ENCODE data around the gene SLC16A5. TPM values are rescaled to one million over a fixed set of nuclear protein-coding genes. Genes with fewer than 3 reads are reported as not detected.
A peak's percentile ranks its signal among the peaks of the same experiment; 100 is the strongest.

The SLC16A5 gene
- total and polyA plus RNA-seq, 10 of the 15 experiments (the other 5 are each of a cell fraction or from before 2014, with no cell fraction given): 0.03 to 3.1 (median 0.96) TPM

GRCh38 chr17:75155191-75155601, 67.4 kb downstream of the SLC16A5 start:
- no peak for ATAC-seq
- Histone ChIP-seq H4K20me1 (ENCODE audit: control insufficient read depth, insufficient read depth) (no peaks in the 10 kb centered on the region), H3K27ac (ENCODE audit: control insufficient read depth, insufficient read depth) (peak overlapping the region; percentile 62), H3K79me2 (ENCODE audit: control insufficient read depth, insufficient read depth, low read length) (peaks cover 41% of the 10 kb centered on the region), H3K9ac (ENCODE audit: control insufficient read depth, insufficient read depth, low read length) (0 out of 2 replicates have a peak overlapping the region, but pooled peaks have one; percentile 41), H3K4me2 (ENCODE audit: control insufficient read depth, insufficient read depth) (peak overlapping the region; percentile 91), H3K4me3 (no peak overlapping the region), H3K27me3 (replicated peaks in 1 of 2; ENCODE audit: control insufficient read depth in 2 of 2, insufficient read depth in 2 of 2, low read length in 1 of 2) (no peaks in the 10 kb centered on the region), H3K4me1 (ENCODE audit: control insufficient read depth, insufficient read depth, low read length) (peaks cover 6% of the 10 kb centered on the region), H3K9me3 (replicated peaks; ENCODE audit: control insufficient read depth, insufficient read depth, low read length) (no peaks in the 10 kb centered on the region), H2AFZ (ENCODE audit: control insufficient read depth, low read depth, low read length) (peak overlapping the region; percentile 95), H3K36me3 (ENCODE audit: control insufficient read depth in 2 of 2, insufficient read depth in 2 of 2, low read length in 1 of 2) (no peaks in the 10 kb centered on the region)
- FAIRE-seq: no peak
- ChIA-PET SMC1A (ENCODE audit: uncharacterized antibody, unreplicated experiment) (interaction anchor here (0.7 to 1.5 kb wide), 4 partner anchors 15 to 150 kb away, joined by 3 to 8 read pairs (median 4); no protein-coding TSS in a partner anchor), POLR2A (interaction anchor here (0.6 to 1.1 kb wide), 9 partner anchors 16 to 185 kb away, joined by 3 to 6 read pairs (median 4); no protein-coding TSS in a partner anchor), CTCF (interaction anchor here (0.9 to 1.4 kb wide), 5 partner anchors 15 to 47 kb away, joined by 3 to 9 read pairs (median 4); no protein-coding TSS in a partner anchor), RAD21 (ENCODE audit: unreplicated experiment) (no interaction called here)
- in situ Hi-C loops (cut with MboI) (no loop called here), intact Hi-C loops (cut with micrococcal nuclease; ENCODE audit: unreplicated experiment) (no loop called here)
- no peak for DNase-seq (ENCODE audit: low read depth, low spot score)
- BruUV-seq (replicated peaks): no TSS peak
- WGBS (ENCODE audit: insufficient coverage, insufficient replicate concordance, low lambda C conversion rate, missing lambda C conversion rate): 96% methylated on average over 3 of the region's 3 CpGs
- TF ChIP-seq TAF1 (IDR thresholded peaks at IDR 0.05; ENCODE audit: borderline replicate concordance, low read depth, low read length): no peak
- TF ChIP-seq SMARCA5 (IDR thresholded peaks at IDR 0.05): no peak
- TF ChIP-seq MYB (IDR thresholded peaks at IDR 0.05; ENCODE audit: borderline replicate concordance, low read depth, low read length): no peak
- no peak for TF ChIP-seq NR2C2 (IDR thresholded peaks at IDR 0.05; ENCODE audit: borderline replicate concordance, control insufficient read depth, insufficient read length, low read depth)
- TF ChIP-seq PBX3 (IDR thresholded peaks at IDR 0.05; ENCODE audit: insufficient replicate concordance, low read depth, low read length): no peak
- TF ChIP-seq POLR2AphosphoS2 (IDR thresholded peaks at IDR 0.05; ENCODE audit: low read depth, low read length): no peak
- TF ChIP-seq ZZZ3 (IDR thresholded peaks at IDR 0.05; ENCODE audit: control insufficient read depth, insufficient read length, low read depth): no peak
- TF ChIP-seq MYC (IDR thresholded peaks at IDR 0.05; ENCODE audit: insufficient read depth, insufficient read length, insufficient replicate concordance, low read length, severe bottlenecking): no peak
- TF ChIP-seq MXI1 (IDR thresholded peaks at IDR 0.05; ENCODE audit: low read depth, low read length): no peak
- no peak for TF ChIP-seq MAX (IDR thresholded peaks at IDR 0.05; ENCODE audit: low read depth, low read length)
- TF ChIP-seq ZNF274 (IDR thresholded peaks at IDR 0.05; ENCODE audit: insufficient read depth, insufficient read length): no peak
- no peak for TF ChIP-seq ATF7 (IDR thresholded peaks at IDR 0.05; ENCODE audit: low read depth)
- no peak for TF ChIP-seq FOXM1 (IDR thresholded peaks at IDR 0.05; ENCODE audit: low read depth, low read length)
- TF ChIP-seq RCOR1 (conservative IDR thresholded peaks at IDR 0.05; ENCODE audit: low read depth, low read length): no peak

Small RNA genes lying within 50 kb of the gene (small RNA-seq; reads per million reads assigned to genes)
- gene AC111186.1 (not detected), gene RF00019 (not detected), gene RN7SL573P (not detected)

Other genes with a start within 250 kb of the SLC16A5 start
Only the 7 nearest of the 20 such genes appear.
- 64.3 and 65.6 TPM in 2 replicates for gene MRPL58, start 75.3 kb upstream of the SLC16A5 start, total RNA-seq (2014; rRNA removed)
- 39.5 and 46.3 TPM in 2 replicates for gene MRPL58, start 75.3 kb upstream of the SLC16A5 start, total RNA-seq (2014; rRNA removed; fragmentation: Illumina TruSeq; extraction: Trizol)
- 43.0 and 44.0 TPM in 2 replicates for gene MRPL58, start 75.3 kb upstream of the SLC16A5 start, total RNA-seq (2021)
- gene MRPL58, start 75.3 kb upstream of the SLC16A5 start, polyA plus RNA-seq (2011; rRNA removed): 53.5 and 60.3 TPM in 2 replicates
- gene MRPL58, start 75.3 kb upstream of the SLC16A5 start, polyA plus RNA-seq (2014; fragmentation: Illumina TruSeq; extraction: Trizol): 51.1 and 52.2 TPM in 2 replicates
- 10 to 100 TPM; 23.0 to 43.7 TPM for gene MRPL58, start 75.3 kb upstream of the SLC16A5 start, polyA plus RNA-seq (2014; fragmentation: Nextera tagmentation; extraction: Ambion mirVana)
- gene MRPL58, start 75.3 kb upstream of the SLC16A5 start, polyA plus RNA-seq (2014; rRNA removed): 60.0 and 73.2 TPM in 2 replicates
- 10 to 100 TPM; 52.7 to 59.2 TPM for gene MRPL58, start 75.3 kb upstream of the SLC16A5 start, polyA plus RNA-seq (2016; fragmentation: Nextera tagmentation; extraction: Ambion mirVana)
- 201 and 218 TPM in 2 replicates for gene ATP5PD, start 41.0 kb upstream of the SLC16A5 start, total RNA-seq (2014; rRNA removed)
- 303 and 307 TPM in 2 replicates for gene ATP5PD, start 41.0 kb upstream of the SLC16A5 start, total RNA-seq (2014; rRNA removed; fragmentation: Illumina TruSeq; extraction: Trizol)
- gene ATP5PD, start 41.0 kb upstream of the SLC16A5 start, total RNA-seq (2021): 209 and 218 TPM in 2 replicates
- 172 and 241 TPM in 2 replicates for gene ATP5PD, start 41.0 kb upstream of the SLC16A5 start, polyA plus RNA-seq (2011; rRNA removed)
- 338 and 519 TPM in 2 replicates for gene ATP5PD, start 41.0 kb upstream of the SLC16A5 start, polyA plus RNA-seq (2014; fragmentation: Illumina TruSeq; extraction: Trizol)
- 100 to 1,000 TPM; 710 to 772 TPM for gene ATP5PD, start 41.0 kb upstream of the SLC16A5 start, polyA plus RNA-seq (2014; fragmentation: Nextera tagmentation; extraction: Ambion mirVana)
- 186 and 195 TPM in 2 replicates for gene ATP5PD, start 41.0 kb upstream of the SLC16A5 start, polyA plus RNA-seq (2014; rRNA removed)
- 100 to 1,000 TPM; 436 to 445 TPM for gene ATP5PD, start 41.0 kb upstream of the SLC16A5 start, polyA plus RNA-seq (2016; fragmentation: Nextera tagmentation; extraction: Ambion mirVana)
- 13.6 and 14.2 TPM in 2 replicates for gene KCTD2, start 40.7 kb upstream of the SLC16A5 start, total RNA-seq (2014; rRNA removed)
- 11.9 and 13.3 TPM in 2 replicates for gene KCTD2, start 40.7 kb upstream of the SLC16A5 start, total RNA-seq (2014; rRNA removed; fragmentation: Illumina TruSeq; extraction: Trizol)
- gene KCTD2, start 40.7 kb upstream of the SLC16A5 start, total RNA-seq (2021): 16.7 and 16.8 TPM in 2 replicates
- 27.5 and 32.3 TPM in 2 replicates for gene KCTD2, start 40.7 kb upstream of the SLC16A5 start, polyA plus RNA-seq (2011; rRNA removed)
- 17.3 and 20.0 TPM in 2 replicates for gene KCTD2, start 40.7 kb upstream of the SLC16A5 start, polyA plus RNA-seq (2014; fragmentation: Illumina TruSeq; extraction: Trizol)
- gene KCTD2, start 40.7 kb upstream of the SLC16A5 start, polyA plus RNA-seq (2014; fragmentation: Nextera tagmentation; extraction: Ambion mirVana): 1 to 10 TPM; 1.5 to 2.2 TPM
- 15.6 and 16.1 TPM in 2 replicates for gene KCTD2, start 40.7 kb upstream of the SLC16A5 start, polyA plus RNA-seq (2014; rRNA removed)
- gene KCTD2, start 40.7 kb upstream of the SLC16A5 start, polyA plus RNA-seq (2016; fragmentation: Nextera tagmentation; extraction: Ambion mirVana): 1 to 10 TPM; 1.5 to 4.5 TPM
- gene ARMC7, start 22.0 kb downstream of the SLC16A5 start, total RNA-seq (2014; rRNA removed): 5.6 and 6.1 TPM in 2 replicates
- 4.1 and 5.6 TPM in 2 replicates for gene ARMC7, start 22.0 kb downstream of the SLC16A5 start, total RNA-seq (2014; rRNA removed; fragmentation: Illumina TruSeq; extraction: Trizol)
- 11.6 and 11.7 TPM in 2 replicates for gene ARMC7, start 22.0 kb downstream of the SLC16A5 start, total RNA-seq (2021)
- gene ARMC7, start 22.0 kb downstream of the SLC16A5 start, polyA plus RNA-seq (2011; rRNA removed): 2.4 and 5.2 TPM in 2 replicates
- 2.9 and 6.5 TPM in 2 replicates for gene ARMC7, start 22.0 kb downstream of the SLC16A5 start, polyA plus RNA-seq (2014; fragmentation: Illumina TruSeq; extraction: Trizol)
- 1 to 10 TPM; 1.5 to 4.3 TPM for gene ARMC7, start 22.0 kb downstream of the SLC16A5 start, polyA plus RNA-seq (2014; fragmentation: Nextera tagmentation; extraction: Ambion mirVana)
- gene ARMC7, start 22.0 kb downstream of the SLC16A5 start, polyA plus RNA-seq (2014; rRNA removed): 6.9 and 10.9 TPM in 2 replicates
- 10 to 100 TPM; 15.7 to 19.8 TPM for gene ARMC7, start 22.0 kb downstream of the SLC16A5 start, polyA plus RNA-seq (2016; fragmentation: Nextera tagmentation; extraction: Ambion mirVana)
- 115 and 144 TPM in 2 replicates for gene NT5C, start 43.8 kb downstream of the SLC16A5 start, total RNA-seq (2014; rRNA removed)
- gene NT5C, start 43.8 kb downstream of the SLC16A5 start, total RNA-seq (2014; rRNA removed; fragmentation: Illumina TruSeq; extraction: Trizol): 41.6 and 43.7 TPM in 2 replicates
- 86.3 and 88.5 TPM in 2 replicates for gene NT5C, start 43.8 kb downstream of the SLC16A5 start, total RNA-seq (2021)
- gene NT5C, start 43.8 kb downstream of the SLC16A5 start, polyA plus RNA-seq (2011; rRNA removed): 17.4 and 40.2 TPM in 2 replicates
- gene NT5C, start 43.8 kb downstream of the SLC16A5 start, polyA plus RNA-seq (2014; fragmentation: Illumina TruSeq; extraction: Trizol): 10.4 and 24.2 TPM in 2 replicates
- gene NT5C, start 43.8 kb downstream of the SLC16A5 start, polyA plus RNA-seq (2014; fragmentation: Nextera tagmentation; extraction: Ambion mirVana): 1 to 10 TPM; 3.7 to 9.8 TPM
- 158 and 188 TPM in 2 replicates for gene NT5C, start 43.8 kb downstream of the SLC16A5 start, polyA plus RNA-seq (2014; rRNA removed)
- 100 to 1,000 TPM; 116 to 129 TPM for gene NT5C, start 43.8 kb downstream of the SLC16A5 start, polyA plus RNA-seq (2016; fragmentation: Nextera tagmentation; extraction: Ambion mirVana)
- 150 and 158 TPM in 2 replicates for gene JPT1, start 66.6 kb downstream of the SLC16A5 start, total RNA-seq (2014; rRNA removed)
- gene JPT1, start 66.6 kb downstream of the SLC16A5 start, total RNA-seq (2014; rRNA removed; fragmentation: Illumina TruSeq; extraction: Trizol): 324 and 357 TPM in 2 replicates
- 316 and 327 TPM in 2 replicates for gene JPT1, start 66.6 kb downstream of the SLC16A5 start, total RNA-seq (2021)
- gene JPT1, start 66.6 kb downstream of the SLC16A5 start, polyA plus RNA-seq (2011; rRNA removed): 79.7 and 112 TPM in 2 replicates
- gene JPT1, start 66.6 kb downstream of the SLC16A5 start, polyA plus RNA-seq (2014; fragmentation: Illumina TruSeq; extraction: Trizol): 101 and 318 TPM in 2 replicates
- 100 to 1,000 TPM in 1 of 2 experiments, 10 to 100 TPM in 1; 95.9 to 140 TPM for gene JPT1, start 66.6 kb downstream of the SLC16A5 start, polyA plus RNA-seq (2014; fragmentation: Nextera tagmentation; extraction: Ambion mirVana)
- gene JPT1, start 66.6 kb downstream of the SLC16A5 start, polyA plus RNA-seq (2014; rRNA removed): 339 and 341 TPM in 2 replicates
- gene JPT1, start 66.6 kb downstream of the SLC16A5 start, polyA plus RNA-seq (2016; fragmentation: Nextera tagmentation; extraction: Ambion mirVana): 100 to 1,000 TPM; 648 to 651 TPM
- 163 and 207 TPM in 2 replicates for gene SUMO2, start 95.0 kb downstream of the SLC16A5 start, total RNA-seq (2014; rRNA removed)
- 312 and 322 TPM in 2 replicates for gene SUMO2, start 95.0 kb downstream of the SLC16A5 start, total RNA-seq (2014; rRNA removed; fragmentation: Illumina TruSeq; extraction: Trizol)
- 506 and 514 TPM in 2 replicates for gene SUMO2, start 95.0 kb downstream of the SLC16A5 start, total RNA-seq (2021)
- gene SUMO2, start 95.0 kb downstream of the SLC16A5 start, polyA plus RNA-seq (2011; rRNA removed): 603 and 801 TPM in 2 replicates
- gene SUMO2, start 95.0 kb downstream of the SLC16A5 start, polyA plus RNA-seq (2014; fragmentation: Illumina TruSeq; extraction: Trizol): 265 and 335 TPM in 2 replicates
- gene SUMO2, start 95.0 kb downstream of the SLC16A5 start, polyA plus RNA-seq (2014; fragmentation: Nextera tagmentation; extraction: Ambion mirVana): 100 to 1,000 TPM; 709 to 767 TPM
- gene SUMO2, start 95.0 kb downstream of the SLC16A5 start, polyA plus RNA-seq (2014; rRNA removed): 232 and 249 TPM in 2 replicates
- 100 to 1,000 TPM; 755 to 803 TPM for gene SUMO2, start 95.0 kb downstream of the SLC16A5 start, polyA plus RNA-seq (2016; fragmentation: Nextera tagmentation; extraction: Ambion mirVana)